Omental fat pad (tissue), 4 donors: Measurements from ENCODE around the gene DMRTC2. TPM values are rescaled to one million over a fixed set of nuclear protein-coding genes. Genes with fewer than 3 reads are reported as not detected.

Source experiments
- ATAC-seq: fragments of 150-250 bp; one replicate; pipeline ENCODE4 v1.9.1; 2016; ENCODE audit warnings: mild to moderate bottlenecking, moderate library complexity; ENCODE audit not compliant: low FRiP score
- DNase-seq: peaks from one replicate; pipeline ENCODE4 v3.0.0-alpha.2; 2019; ENCODE audit warnings: low spot score
- total RNA-seq, 4 donors: library from RNA; depleted of rRNA; stranded (reverse); fragments of >200 nt; gene quantifications; one replicate each; pipeline ENCODE4 v1.1.0, GENCODE V29; 2016
- TF ChIP-seq, protein P1 (sequence below), 3 donors: fragments of 450-650 bp; IDR thresholded peaks; one replicate each; pipeline ENCODE4 v1.5.1; 2016 to 2017; ENCODE audit warnings: antibody characterized with exemption in 3 of 3, mild to moderate bottlenecking in 3 of 3, moderate library complexity in 2 of 3

DMRTC2 gene
- total RNA-seq, 4 donors from 2014 or later: not detected

GRCh38 chr19:41876847-41877832, 32.3 kb downstream of the DMRTC2 start, which contains the start of gene CD79A:
Gene CD79A, plus strand, starts transcription at chr19:41877279. Its CDS starts 26 bp downstream, at chr19:41877305.
- no peak for DNase-seq
- TF ChIP-seq, protein P1, sequence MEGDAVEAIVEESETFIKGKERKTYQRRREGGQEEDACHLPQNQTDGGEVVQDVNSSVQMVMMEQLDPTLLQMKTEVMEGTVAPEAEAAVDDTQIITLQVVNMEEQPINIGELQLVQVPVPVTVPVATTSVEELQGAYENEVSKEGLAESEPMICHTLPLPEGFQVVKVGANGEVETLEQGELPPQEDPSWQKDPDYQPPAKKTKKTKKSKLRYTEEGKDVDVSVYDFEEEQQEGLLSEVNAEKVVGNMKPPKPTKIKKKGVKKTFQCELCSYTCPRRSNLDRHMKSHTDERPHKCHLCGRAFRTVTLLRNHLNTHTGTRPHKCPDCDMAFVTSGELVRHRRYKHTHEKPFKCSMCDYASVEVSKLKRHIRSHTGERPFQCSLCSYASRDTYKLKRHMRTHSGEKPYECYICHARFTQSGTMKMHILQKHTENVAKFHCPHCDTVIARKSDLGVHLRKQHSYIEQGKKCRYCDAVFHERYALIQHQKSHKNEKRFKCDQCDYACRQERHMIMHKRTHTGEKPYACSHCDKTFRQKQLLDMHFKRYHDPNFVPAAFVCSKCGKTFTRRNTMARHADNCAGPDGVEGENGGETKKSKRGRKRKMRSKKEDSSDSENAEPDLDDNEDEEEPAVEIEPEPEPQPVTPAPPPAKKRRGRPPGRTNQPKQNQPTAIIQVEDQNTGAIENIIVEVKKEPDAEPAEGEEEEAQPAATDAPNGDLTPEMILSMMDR (IDR thresholded peaks at IDR 0.05): no peak
- no peak for ATAC-seq

- DNase-seq: no peak
- ATAC-seq: no peak
- TF ChIP-seq, protein P1 (IDR thresholded peaks at IDR 0.05): no peak
These were observed 33.4 kb downstream of the DMRTC2 start for GRCh38 chr19:41877916-41878905.

DNA sequence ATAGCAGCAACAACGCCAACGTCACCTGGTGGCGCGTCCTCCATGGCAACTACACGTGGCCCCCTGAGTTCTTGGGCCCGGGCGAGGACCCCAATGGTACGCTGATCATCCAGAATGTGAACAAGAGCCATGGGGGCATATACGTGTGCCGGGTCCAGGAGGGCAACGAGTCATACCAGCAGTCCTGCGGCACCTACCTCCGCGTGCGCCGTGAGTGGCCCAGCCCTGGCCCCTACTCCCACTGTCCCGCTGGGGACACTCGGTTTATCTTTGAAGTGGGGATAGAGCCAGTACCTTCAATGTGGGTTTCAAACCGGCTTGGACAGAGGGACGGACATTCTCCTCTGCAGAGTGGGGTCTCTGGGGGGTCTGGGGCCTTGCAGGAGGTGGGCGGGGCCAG, 34.2 kb downstream of the DMRTC2 start:
- TF ChIP-seq, protein P1 (IDR thresholded peaks at IDR 0.05): no peak
- DNase-seq (no peak), ATAC-seq (no peak)

DNA sequence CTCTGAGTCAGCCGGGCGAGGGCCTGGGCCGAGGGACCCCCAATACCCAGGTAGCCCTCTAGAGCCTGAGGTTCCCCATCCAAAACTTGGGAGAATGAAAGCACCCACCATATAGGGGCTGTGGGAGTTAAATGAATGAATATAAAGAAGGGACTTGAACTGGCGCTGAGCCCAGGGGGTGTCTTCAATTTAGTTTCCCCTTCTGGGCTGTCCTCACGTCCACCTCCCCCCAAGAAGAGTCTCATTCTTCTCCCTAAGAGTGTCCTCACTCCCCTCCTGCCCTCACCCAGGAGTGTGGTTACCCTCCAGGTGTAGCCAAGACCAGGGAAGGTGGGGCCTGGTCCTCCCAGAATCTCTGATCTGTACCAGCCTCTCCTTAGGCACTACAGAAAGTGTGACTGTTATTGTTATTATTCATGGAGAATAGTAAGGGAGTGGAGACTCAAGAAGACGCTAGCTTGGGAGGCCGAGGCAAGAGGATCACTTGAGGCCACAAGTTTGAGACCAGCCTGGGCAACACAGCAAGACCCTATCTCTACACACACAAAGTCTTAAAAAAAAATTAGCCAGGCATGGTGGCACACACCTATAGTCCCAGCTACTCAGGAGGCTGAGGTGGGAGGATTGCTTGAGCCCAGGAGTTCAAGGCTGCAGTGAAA, 35.0 kb downstream of the DMRTC2 start:
- ATAC-seq: no peak

DNA sequence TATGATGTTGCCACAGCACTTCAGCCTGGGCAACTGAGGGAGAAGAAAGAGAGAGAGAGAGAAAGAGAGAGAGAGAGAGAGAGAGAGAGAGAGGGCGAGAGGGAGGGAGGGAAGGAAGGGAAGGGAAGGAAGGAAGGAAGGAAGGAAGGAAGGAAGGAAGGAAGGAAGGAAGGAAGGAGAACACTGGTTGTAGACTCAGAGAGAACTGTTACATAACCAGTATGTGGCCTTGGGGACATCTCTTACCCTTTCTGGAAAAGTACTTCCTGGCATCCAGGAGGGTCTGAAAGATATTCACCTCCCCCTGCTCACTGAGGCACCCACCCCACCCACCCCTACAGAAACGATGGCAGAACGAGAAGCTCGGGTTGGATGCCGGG, 35.5 kb downstream of the DMRTC2 start:
- DNase-seq (no peak), ATAC-seq (no peak)
- TF ChIP-seq, protein P1 (IDR thresholded peaks at IDR 0.05): no peak

More for the DNA sequence above, 35.0 kb downstream of the DMRTC2 start:
- DNase-seq: no peak
- TF ChIP-seq, protein P1 (IDR thresholded peaks at IDR 0.05): no peak
